ENCODE data around the gene CEBPZOS. TPM values are rescaled to one million over a fixed set of nuclear protein-coding genes. Genes with fewer than 3 reads are reported as not detected.

Gene CEBPZOS
- total and polyA plus RNA-seq, 9 of the 15 experiments (the other 6 are each of a cell fraction or from before 2014, with no cell fraction given): 21.7 to 64.8 (median 46.7) TPM

DNA sequence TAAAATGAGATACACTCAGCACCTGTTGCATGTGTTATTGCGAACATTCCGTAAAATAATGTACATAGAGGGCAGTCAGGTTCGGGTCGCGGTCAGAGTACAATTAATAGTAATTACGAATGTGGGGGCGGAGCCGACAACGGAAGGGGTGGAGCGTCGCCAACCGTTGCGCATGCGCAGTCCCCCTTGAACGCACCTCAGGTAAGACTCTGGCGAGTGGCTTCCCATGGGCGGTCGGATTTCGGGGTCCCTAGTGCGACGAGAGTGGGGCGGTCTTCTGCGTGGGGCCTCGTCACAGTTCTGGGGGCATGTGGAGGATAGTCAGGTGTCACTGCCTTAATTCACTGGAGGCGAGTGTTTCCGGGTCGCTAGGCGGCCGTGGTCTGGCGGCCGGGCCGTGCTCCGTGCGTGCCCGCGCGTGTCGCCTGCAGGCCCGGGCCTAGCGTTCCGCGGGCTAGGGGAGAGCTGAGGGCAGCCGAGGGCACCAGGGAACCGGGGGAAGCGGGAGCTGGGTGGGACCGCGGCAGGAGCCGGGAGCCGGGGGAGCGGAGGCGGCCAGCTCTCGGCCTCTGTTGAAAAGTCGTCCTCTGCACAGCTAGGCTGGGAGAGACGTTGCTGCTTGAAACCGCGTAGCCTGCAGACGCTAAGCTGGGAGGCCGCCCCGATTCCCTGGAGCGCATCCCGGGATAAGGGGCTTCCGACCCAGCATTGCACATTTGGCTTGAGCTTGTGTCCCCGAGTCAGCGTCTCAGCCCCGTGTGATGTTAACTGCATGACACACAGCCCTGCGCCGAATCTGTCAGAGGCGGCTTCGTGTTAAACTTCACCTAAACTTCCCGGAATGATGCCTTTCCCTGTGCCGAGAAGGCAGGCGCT, at the start of gene CEBPZOS (continued):
- TF ChIP-seq, protein P1, sequence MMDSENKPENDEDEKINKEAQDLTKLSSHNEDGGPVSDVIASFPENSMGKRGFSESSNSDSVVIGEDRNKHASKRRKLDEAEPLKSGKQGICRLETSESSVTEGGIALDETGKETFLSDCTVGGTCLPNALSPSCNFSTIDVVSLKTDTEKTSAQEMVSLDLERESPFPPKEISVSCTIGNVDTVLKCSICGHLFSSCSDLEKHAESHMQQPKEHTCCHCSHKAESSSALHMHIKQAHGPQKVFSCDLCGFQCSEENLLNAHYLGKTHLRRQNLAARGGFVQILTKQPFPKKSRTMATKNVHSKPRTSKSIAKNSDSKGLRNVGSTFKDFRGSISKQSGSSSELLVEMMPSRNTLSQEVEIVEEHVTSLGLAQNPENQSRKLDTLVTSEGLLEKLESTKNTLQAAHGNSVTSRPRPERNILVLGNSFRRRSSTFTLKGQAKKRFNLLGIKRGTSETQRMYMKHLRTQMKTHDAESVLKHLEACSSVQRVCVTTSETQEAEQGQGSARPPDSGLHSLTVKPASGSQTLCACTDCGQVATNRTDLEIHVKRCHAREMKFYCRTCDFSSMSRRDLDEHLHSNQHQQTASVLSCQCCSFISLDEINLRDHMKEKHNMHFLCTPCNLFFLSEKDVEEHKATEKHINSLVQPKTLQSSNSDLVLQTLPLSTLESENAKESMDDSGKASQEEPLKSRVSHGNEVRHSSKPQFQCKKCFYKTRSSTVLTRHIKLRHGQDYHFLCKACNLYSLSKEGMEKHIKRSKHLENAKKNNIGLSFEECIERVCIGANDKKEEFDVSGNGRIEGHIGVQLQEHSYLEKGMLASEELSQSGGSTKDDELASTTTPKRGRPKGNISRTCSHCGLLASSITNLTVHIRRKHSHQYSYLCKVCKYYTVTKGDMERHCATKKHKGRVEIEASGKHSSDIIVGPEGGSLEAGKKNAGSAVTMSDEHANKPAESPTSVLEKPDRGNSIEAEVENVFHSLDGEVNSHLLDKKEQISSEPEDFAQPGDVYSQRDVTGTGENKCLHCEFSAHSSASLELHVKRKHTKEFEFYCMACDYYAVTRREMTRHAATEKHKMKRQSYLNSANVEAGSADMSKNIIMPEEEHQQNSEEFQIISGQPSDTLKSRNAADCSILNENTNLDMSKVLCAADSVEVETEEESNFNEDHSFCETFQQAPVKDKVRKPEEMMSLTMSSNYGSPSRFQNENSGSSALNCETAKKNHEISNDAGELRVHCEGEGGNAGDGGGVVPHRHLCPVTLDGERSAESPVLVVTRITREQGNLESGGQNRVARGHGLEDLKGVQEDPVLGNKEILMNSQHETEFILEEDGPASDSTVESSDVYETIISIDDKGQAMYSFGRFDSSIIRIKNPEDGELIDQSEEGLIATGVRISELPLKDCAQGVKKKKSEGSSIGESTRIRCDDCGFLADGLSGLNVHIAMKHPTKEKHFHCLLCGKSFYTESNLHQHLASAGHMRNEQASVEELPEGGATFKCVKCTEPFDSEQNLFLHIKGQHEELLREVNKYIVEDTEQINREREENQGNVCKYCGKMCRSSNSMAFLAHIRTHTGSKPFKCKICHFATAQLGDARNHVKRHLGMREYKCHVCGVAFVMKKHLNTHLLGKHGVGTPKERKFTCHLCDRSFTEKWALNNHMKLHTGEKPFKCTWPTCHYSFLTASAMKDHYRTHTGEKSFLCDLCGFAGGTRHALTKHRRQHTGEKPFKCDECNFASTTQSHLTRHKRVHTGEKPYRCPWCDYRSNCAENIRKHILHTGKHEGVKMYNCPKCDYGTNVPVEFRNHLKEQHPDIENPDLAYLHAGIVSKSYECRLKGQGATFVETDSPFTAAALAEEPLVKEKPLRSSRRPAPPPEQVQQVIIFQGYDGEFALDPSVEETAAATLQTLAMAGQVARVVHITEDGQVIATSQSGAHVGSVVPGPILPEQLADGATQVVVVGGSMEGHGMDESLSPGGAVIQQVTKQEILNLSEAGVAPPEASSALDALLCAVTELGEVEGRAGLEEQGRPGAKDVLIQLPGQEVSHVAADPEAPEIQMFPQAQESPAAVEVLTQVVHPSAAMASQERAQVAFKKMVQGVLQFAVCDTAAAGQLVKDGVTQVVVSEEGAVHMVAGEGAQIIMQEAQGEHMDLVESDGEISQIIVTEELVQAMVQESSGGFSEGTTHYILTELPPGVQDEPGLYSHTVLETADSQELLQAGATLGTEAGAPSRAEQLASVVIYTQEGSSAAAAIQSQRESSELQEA (IDR thresholded peaks at IDR 0.05; ENCODE audit: low read depth): no peak
- TF ChIP-seq PRPF4 (IDR thresholded peaks at IDR 0.05; ENCODE audit: insufficient read depth, low read depth, low read length, poor library complexity, severe bottlenecking) (no peak), PTBP1 (IDR thresholded peaks at IDR 0.05; ENCODE audit: low read depth, low read length) (no peak), RNF2 (IDR thresholded peaks at IDR 0.05) (peak; percentile 51; the same call in 1 of the 2 replicates)
- TF ChIP-seq, protein P2, sequence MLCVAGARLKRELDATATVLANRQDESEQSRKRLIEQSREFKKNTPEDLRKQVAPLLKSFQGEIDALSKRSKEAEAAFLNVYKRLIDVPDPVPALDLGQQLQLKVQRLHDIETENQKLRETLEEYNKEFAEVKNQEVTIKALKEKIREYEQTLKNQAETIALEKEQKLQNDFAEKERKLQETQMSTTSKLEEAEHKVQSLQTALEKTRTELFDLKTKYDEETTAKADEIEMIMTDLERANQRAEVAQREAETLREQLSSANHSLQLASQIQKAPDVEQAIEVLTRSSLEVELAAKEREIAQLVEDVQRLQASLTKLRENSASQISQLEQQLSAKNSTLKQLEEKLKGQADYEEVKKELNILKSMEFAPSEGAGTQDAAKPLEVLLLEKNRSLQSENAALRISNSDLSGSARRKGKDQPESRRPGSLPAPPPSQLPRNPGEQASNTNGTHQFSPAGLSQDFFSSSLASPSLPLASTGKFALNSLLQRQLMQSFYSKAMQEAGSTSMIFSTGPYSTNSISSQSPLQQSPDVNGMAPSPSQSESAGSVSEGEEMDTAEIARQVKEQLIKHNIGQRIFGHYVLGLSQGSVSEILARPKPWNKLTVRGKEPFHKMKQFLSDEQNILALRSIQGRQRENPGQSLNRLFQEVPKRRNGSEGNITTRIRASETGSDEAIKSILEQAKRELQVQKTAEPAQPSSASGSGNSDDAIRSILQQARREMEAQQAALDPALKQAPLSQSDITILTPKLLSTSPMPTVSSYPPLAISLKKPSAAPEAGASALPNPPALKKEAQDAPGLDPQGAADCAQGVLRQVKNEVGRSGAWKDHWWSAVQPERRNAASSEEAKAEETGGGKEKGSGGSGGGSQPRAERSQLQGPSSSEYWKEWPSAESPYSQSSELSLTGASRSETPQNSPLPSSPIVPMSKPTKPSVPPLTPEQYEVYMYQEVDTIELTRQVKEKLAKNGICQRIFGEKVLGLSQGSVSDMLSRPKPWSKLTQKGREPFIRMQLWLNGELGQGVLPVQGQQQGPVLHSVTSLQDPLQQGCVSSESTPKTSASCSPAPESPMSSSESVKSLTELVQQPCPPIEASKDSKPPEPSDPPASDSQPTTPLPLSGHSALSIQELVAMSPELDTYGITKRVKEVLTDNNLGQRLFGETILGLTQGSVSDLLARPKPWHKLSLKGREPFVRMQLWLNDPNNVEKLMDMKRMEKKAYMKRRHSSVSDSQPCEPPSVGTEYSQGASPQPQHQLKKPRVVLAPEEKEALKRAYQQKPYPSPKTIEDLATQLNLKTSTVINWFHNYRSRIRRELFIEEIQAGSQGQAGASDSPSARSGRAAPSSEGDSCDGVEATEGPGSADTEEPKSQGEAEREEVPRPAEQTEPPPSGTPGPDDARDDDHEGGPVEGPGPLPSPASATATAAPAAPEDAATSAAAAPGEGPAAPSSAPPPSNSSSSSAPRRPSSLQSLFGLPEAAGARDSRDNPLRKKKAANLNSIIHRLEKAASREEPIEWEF (CRISPR knock-in tag; IDR thresholded peaks at IDR 0.05): no peak
